CD4-positive, alpha-beta memory T cell (primary cell): ENCODE results near the gene ADGRG3. TPM values are rescaled to one million over a fixed set of nuclear protein-coding genes. Genes with fewer than 3 reads are reported as not detected.
A peak's percentile ranks its signal among the peaks of the same experiment; 100 is the strongest.

Source experiments
- CTCF ChIA-PET: fragments of 350-600 bp; sonication (Branson Sonifier 250); formaldehyde crosslinking; loops from one replicate; lab custom pipeline; 2021; ENCODE audit warnings: inconsistent platforms; ENCODE audit not compliant: partially characterized antibody; lab: Charles Lee
- POLR2A ChIA-PET: fragments of 350-600 bp; sonication (Branson Sonifier 250); formaldehyde crosslinking; loops from one replicate; lab custom pipeline; 2021; ENCODE audit not compliant: partially characterized antibody; lab: Charles Lee
- DNase-seq, 5 donors: peaks; one replicate each; pipeline versions ENCODE4 v3.0.0 to v3.0.0-alpha.2; 2020 to 2022; ENCODE audit warnings: mixed read lengths in 1 of 5
- H3K27ac ChIP-seq: one replicate; pipeline ENCODE4 v1.7.0; 2013; ENCODE audit warnings: low read depth, low read length
- H3K27me3 ChIP-seq: 2 replicates; pipeline ENCODE4 v1.7.0; 2013; ENCODE audit warnings: mild to moderate bottlenecking, low read length, moderate library complexity; ENCODE audit not compliant: insufficient read depth
- H3K36me3 ChIP-seq: 2 replicates; pipeline ENCODE4 v1.7.0; 2013; ENCODE audit warnings: mild to moderate bottlenecking, low read length, moderate library complexity; ENCODE audit not compliant: insufficient read depth
- H3K4me1 ChIP-seq: 2 replicates; pipeline ENCODE4 v1.7.0; 2013; ENCODE audit warnings: mild to moderate bottlenecking, low read length, moderate library complexity; ENCODE audit not compliant: insufficient read depth
- H3K4me3 ChIP-seq, 2 donors: one replicate each; pipeline ENCODE4 v1.7.0; 2013; ENCODE audit warnings: low read length in 2 of 2, mild to moderate bottlenecking in 1 of 2
- H3K9me3 ChIP-seq, 2 donors: one replicate each; pipeline ENCODE4 v1.7.0; 2013; ENCODE audit warnings: low read length in 2 of 2, control low read depth in 1 of 2; ENCODE audit not compliant: control insufficient read depth in 1 of 2
- H3K27ac Mint-ChIP-seq, 7 donors: one replicate each; pipeline ENCODE4 v1.8.0; 2020 to 2021; ENCODE audit warnings: mixed read lengths in 7 of 7, mild to moderate bottlenecking in 6 of 7, inconsistent platforms in 3 of 7, moderate library complexity in 3 of 7
- H3K27me3 Mint-ChIP-seq, 2 donors: one replicate each; pipeline ENCODE4 v1.8.0; 2020 to 2021; ENCODE audit warnings: mixed read lengths in 2 of 2
- H3K36me3 Mint-ChIP-seq, 2 donors: one replicate each; pipeline ENCODE4 v1.8.0; 2020 to 2021; ENCODE audit warnings: mixed read lengths in 2 of 2, inconsistent platforms in 1 of 2, mild to moderate bottlenecking in 1 of 2
- H3K4me1 Mint-ChIP-seq, 4 donors: one replicate each; pipeline ENCODE4 v1.8.0; 2020 to 2021; ENCODE audit warnings: mixed read lengths in 4 of 4, mild to moderate bottlenecking in 1 of 4
- H3K4me3 Mint-ChIP-seq, 8 donors: one replicate each; pipeline ENCODE4 v1.8.0; 2020 to 2021; ENCODE audit warnings: mixed read lengths in 8 of 8, mild to moderate bottlenecking in 7 of 8, moderate library complexity in 6 of 8, inconsistent platforms in 3 of 8
- H3K9me3 Mint-ChIP-seq, 8 donors: one replicate each; pipeline ENCODE4 v1.8.0; 2020 to 2021; ENCODE audit warnings: mixed read lengths in 8 of 8, mild to moderate bottlenecking in 5 of 8, inconsistent platforms in 3 of 8, moderate library complexity in 1 of 8
- intact Hi-C: fragments of 100-400 bp; cut with micrococcal nuclease; formaldehyde crosslinking; loops from one replicate; pipeline ENCODE4 v1.15.1; 2023
- polyA plus RNA-seq, 2 donors: library from polyadenylated mRNA; unstranded; fragments of 300-500 nt; fragmentation: Illumina TruSeq; gene quantifications; one replicate each; pipeline ENCODE4 v1.2.3, GENCODE V29; 2021
- total RNA-seq, 2 experiments: library from RNA; stranded (reverse); gene quantifications; one replicate each; pipeline ENCODE4 v1.2.3, GENCODE V29; 2021

The ADGRG3 gene
- total and polyA plus RNA-seq, 4 experiments from 2014 or later, result not detected

DNA sequence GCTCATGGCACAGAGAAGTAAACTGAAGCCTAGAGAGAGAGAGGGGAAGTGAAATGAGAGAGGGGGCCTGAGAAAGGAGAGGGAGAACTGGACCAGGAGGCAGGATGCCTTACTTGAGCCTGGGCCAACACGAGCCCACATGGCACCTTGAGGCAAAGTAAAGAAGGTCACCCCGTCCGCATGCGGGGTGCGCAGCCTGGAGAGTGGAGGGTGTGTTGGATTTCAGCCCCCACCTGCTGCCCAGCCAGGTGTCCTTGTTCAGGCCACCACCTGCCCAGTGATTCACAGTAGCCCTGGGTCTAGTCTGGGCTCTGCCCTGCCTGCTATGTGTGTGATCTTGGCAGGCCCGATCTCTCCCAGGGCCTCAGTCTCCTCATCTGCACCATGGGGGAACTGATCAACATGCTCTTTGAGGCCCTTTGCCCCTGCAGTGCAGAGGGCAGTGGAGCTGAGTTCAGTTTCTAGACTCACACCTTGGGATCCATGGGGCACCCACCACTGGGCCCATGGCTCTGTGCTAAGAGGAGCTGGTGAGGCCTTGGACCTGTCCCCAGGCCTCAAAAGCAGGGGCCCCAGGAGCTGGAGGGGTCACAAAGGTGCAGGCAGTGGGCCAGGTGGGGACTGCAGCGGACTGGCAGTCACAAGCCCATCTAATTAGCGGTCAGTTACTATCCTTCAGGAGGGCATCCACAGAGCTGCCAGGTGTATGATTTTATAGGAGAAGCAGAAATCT is 16.7 kb downstream of the ADGRG3 start:
- Mint-ChIP-seq H3K4me1 (peaks cover 3 to 15% (median 3%) of the 10 kb centered on the region in 4 donors), H3K4me3 (no peak overlapping the region), H3K27ac (no peak overlapping the region), H3K9me3 (no peaks in the 10 kb centered on the region), H3K27me3 (peaks cover 2 to 8% of the 10 kb centered on the region in 2 donors), H3K36me3 (no peaks in the 10 kb centered on the region)
- Histone ChIP-seq H3K27me3 (no peaks in the 10 kb centered on the region), H3K4me1 (peaks cover 8% of the 10 kb centered on the region), H3K27ac (no peak overlapping the region), H3K9me3 (no peaks in the 10 kb centered on the region), H3K4me3 (no peak overlapping the region), H3K36me3 (no peaks in the 10 kb centered on the region)
- no peak for DNase-seq
- CTCF ChIA-PET, result no interaction called here
- intact Hi-C loops, result no loop called here
- POLR2A ChIA-PET, result no interaction called here

DNA sequence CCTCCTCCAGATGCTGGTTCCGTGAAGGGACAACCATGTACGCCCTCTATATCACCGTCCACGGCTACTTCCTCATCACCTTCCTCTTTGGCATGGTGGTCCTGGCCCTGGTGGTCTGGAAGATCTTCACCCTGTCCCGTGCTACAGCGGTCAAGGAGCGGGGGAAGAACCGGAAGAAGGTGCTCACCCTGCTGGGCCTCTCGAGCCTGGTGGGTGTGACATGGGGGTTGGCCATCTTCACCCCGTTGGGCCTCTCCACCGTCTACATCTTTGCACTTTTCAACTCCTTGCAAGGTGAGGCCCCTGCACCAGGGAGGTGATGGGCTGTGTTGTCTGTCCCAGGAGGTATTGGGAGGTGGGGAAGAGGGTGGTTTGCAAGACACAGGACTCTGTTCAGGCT is 17.5 kb downstream of the ADGRG3 start:
- peaks cover 15% of the 10 kb centered on the region for H3K4me1 ChIP-seq

DNA sequence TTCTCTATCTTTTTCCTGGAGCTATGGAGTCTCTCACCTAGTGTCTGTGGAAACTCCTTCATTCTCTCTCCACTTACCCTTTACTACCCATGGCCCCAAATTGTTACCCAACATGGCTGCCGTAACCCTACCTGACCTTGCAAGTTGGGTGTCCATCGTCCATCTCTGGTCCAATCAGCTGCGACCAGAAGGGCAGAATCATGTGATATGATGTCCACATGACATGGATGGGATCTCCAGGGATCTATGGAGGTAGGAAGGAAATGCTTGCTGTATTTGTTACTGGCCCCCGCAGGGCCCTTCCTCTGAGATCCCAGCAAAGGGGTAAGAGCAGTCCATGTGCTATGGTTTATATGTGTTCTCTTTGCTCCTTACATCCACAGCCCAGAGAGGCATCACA is 18.5 kb downstream of the ADGRG3 start:
- Mint-ChIP-seq H3K27me3 (peaks cover 2 to 9% of the 10 kb centered on the region in 2 donors), H3K4me3 (no peak overlapping the region), H3K9me3 (no peaks in the 10 kb centered on the region), H3K27ac (no peak overlapping the region), H3K4me1 (peaks cover 6 to 20% (median 7%) of the 10 kb centered on the region in 4 donors), H3K36me3 (no peaks in the 10 kb centered on the region)
- no peaks in the 10 kb centered on the region for H3K9me3 ChIP-seq
- no peak overlapping the region for H3K27ac ChIP-seq
- H3K27me3 ChIP-seq, result no peaks in the 10 kb centered on the region
- ChIA-PET POLR2A (no interaction called here), CTCF (no interaction called here)
- H3K4me1 ChIP-seq, result peaks cover 15% of the 10 kb centered on the region
- no peak overlapping the region for H3K4me3 ChIP-seq
- H3K36me3 ChIP-seq, result no peaks in the 10 kb centered on the region
- intact Hi-C loops, result no loop called here
- no peak for DNase-seq

More for the DNA sequence above, 17.5 kb downstream of the ADGRG3 start:
- Mint-ChIP-seq H3K4me3 (no peak overlapping the region), H3K27me3 (peaks cover 2 to 9% of the 10 kb centered on the region in 2 donors), H3K27ac (peak overlapping the region in 1 of 7 donors; percentile 5), H3K4me1 (peaks cover 6 to 20% (median 7%) of the 10 kb centered on the region in 4 donors), H3K9me3 (no peaks in the 10 kb centered on the region), H3K36me3 (no peaks in the 10 kb centered on the region)
- Histone ChIP-seq H3K27ac (no peak overlapping the region), H3K4me3 (no peak overlapping the region), H3K27me3 (no peaks in the 10 kb centered on the region), H3K9me3 (no peaks in the 10 kb centered on the region), H3K36me3 (no peaks in the 10 kb centered on the region)
- CTCF ChIA-PET, result no interaction called here
- DNase-seq, result no peak
- intact Hi-C loops, result no loop called here
- POLR2A ChIA-PET, result no interaction called here

DNA sequence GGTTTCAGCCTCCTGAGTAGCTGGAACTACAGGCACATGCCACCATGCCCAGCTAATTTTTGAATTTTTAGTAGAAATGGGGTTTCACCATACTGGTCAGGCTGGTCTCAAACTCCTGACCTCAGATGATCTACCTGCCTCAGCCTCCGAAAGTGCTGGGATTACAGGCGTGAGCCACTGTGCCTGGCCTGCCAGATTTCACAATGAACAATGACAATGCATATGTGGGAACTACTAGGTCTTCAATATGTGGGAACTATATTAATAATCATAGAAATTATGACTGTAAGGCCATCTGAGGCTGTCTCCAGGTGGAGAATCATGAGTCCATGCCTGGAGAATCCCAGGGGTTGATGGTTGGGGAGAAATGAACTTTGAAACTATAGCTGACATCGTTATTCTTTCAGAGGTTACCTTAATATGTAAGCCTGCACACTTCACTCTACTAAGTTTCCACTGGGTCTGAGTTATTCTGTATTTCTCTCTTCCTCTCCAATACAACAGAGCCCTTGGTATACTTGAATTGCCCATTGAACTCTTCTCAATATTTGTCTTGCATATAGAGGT is 19.3 kb downstream of the ADGRG3 start:
- Histone ChIP-seq H3K4me1 (peaks cover 15% of the 10 kb centered on the region), H3K36me3 (no peaks in the 10 kb centered on the region), H3K9me3 (no peaks in the 10 kb centered on the region), H3K27me3 (no peaks in the 10 kb centered on the region), H3K4me3 (no peak overlapping the region), H3K27ac (no peak overlapping the region)
- H3K4me3 Mint-ChIP-seq, result no peak overlapping the region
- H3K27me3 Mint-ChIP-seq, result peaks cover 2 to 9% of the 10 kb centered on the region in 2 donors
- intact Hi-C loops, result no loop called here
- CTCF ChIA-PET, result no interaction called here
- POLR2A ChIA-PET, result no interaction called here
- no peaks in the 10 kb centered on the region for H3K9me3 Mint-ChIP-seq
- no peak for DNase-seq
- H3K4me1 Mint-ChIP-seq, result peaks cover 6 to 20% (median 7%) of the 10 kb centered on the region in 4 donors
- H3K27ac Mint-ChIP-seq, result peak overlapping the region in 2 of 7 donors; percentile 6 to 30
- no peaks in the 10 kb centered on the region for H3K36me3 Mint-ChIP-seq

DNA sequence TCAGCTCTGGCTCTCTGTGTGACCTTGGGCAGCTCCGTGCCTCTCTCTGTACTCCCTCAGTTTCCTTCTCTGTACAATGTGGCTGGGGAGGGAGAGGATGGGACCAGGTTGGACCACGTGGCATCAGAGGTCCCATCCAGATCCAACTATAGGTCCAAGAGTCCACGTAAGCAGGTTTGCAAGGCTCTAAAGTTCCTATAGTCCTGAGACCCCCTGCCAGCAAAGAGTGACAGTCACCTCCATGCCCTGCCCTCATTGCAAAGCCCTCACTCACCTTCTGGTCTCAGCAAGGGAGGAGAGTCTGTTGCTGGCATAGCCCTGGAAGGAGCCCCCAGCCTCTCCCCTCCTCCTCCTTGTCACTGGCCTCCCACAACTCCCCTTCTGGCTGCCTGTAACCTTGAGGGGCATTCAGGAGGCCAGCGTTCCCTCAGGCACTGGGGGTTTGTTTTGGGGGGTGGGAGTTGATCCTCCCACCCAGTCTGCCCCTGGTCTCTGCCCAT is 20.4 kb downstream of the ADGRG3 start:
- no peaks in the 10 kb centered on the region for H3K9me3 ChIP-seq
- H3K4me3 ChIP-seq, result no peak overlapping the region
- H3K36me3 Mint-ChIP-seq, result no peaks in the 10 kb centered on the region
- CTCF ChIA-PET, result no interaction called here
- H3K9me3 Mint-ChIP-seq, result no peaks in the 10 kb centered on the region
- no peaks in the 10 kb centered on the region for H3K27me3 ChIP-seq
- H3K4me1 Mint-ChIP-seq, result peaks cover 6 to 20% (median 7%) of the 10 kb centered on the region in 4 donors
- intact Hi-C loops, result no loop called here
- no peaks in the 10 kb centered on the region for H3K36me3 ChIP-seq
- H3K4me1 ChIP-seq, result peaks cover 15% of the 10 kb centered on the region
- POLR2A ChIA-PET, result no interaction called here
- H3K27ac Mint-ChIP-seq, result peak overlapping the region in 2 of 7 donors; percentile 71 to 77
- H3K27ac ChIP-seq, result no peak overlapping the region
- no peak for DNase-seq
- H3K4me3 Mint-ChIP-seq, result no peak overlapping the region
- H3K27me3 Mint-ChIP-seq, result peaks cover 2 to 6% of the 10 kb centered on the region in 2 donors

DNA sequence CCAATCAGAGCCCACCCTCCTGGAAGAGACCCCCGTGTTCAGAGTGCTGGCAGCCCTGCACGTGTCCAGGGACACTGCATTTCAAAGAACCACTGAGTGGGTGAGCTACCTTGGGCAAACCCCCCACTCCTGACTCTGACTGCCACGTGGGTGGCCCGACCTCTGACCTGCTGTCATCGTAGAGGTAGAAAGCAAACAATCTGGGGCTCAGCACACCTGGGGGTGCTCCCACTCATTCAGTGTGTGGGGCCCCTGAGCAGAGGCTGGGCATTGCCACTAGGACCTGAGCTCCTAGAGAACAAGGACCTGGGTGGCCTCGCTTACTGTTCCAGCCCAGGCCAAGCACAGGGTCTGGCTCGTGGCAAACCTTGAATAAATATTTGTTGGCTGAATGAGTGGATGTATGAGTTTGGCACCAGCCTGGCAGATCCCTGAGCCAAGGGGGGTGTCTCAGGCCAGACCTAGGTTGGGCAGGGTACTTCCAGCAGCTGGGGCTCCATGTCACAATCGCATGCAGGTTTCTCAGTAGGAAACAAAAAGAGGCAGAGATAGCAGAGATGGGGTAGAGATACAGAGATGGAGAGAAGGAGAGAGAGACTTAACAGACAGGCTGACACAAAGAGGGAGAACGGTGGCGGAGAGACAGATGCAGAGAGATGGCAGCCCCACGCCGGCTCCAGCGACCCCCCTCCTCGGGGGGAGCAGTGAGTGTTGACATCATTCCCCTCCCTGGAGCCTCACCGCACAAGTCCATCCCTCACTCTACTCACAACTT is 21.1 kb downstream of the ADGRG3 start:
- H3K27ac Mint-ChIP-seq, result peak overlapping the region; percentile 8 to 92 (median 71)
- H3K27ac ChIP-seq, result no peak overlapping the region
- no peaks in the 10 kb centered on the region for H3K36me3 ChIP-seq
- no peaks in the 10 kb centered on the region for H3K9me3 ChIP-seq
- H3K4me1 ChIP-seq, result peaks cover 15% of the 10 kb centered on the region
- H3K27me3 Mint-ChIP-seq, result peaks cover 4 to 6% of the 10 kb centered on the region in 2 donors
- H3K9me3 Mint-ChIP-seq, result no peaks in the 10 kb centered on the region
- H3K27me3 ChIP-seq, result no peaks in the 10 kb centered on the region
- POLR2A ChIA-PET, result interaction anchor here (0.7 kb wide), 1 partner anchor 46 kb away, joined by 3 read pairs; the partner anchor contains the start of gene KATNB1
- H3K36me3 Mint-ChIP-seq, result no peaks in the 10 kb centered on the region
- intact Hi-C loops, result no loop called here
- H3K4me1 Mint-ChIP-seq, result peaks cover 6 to 20% (median 7%) of the 10 kb centered on the region in 4 donors
- H3K4me3 ChIP-seq, result no peak overlapping the region
- CTCF ChIA-PET, result no interaction called here
- no peak for DNase-seq
- peak overlapping the region in 2 of 8 donors; percentile 43 to 51 for H3K4me3 Mint-ChIP-seq
